Measurements from ENCODE around the gene MTMR12.

DNA sequence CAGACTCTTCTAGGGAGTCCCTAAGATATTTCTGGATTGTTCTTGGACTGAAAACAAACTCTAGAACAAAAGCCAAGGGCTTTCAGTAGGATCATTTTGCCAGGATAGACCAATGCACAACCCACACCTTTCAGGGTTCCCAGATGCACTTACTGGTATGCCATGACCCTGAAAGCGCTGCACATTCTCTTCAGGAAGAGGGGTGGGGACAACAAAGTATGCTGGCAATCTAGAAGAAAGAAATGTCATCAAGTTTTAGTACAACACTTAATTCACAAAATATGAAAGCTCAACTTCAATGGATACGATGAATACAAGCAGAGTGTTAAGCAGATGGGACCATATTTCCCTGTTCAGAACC is 57.2 kb downstream of the MTMR12 start:
- TF ChIP-seq RAD21 (IDR thresholded peaks at IDR 0.05; ENCODE audit: low read depth) (no peak), CREB1 (IDR thresholded peaks at IDR 0.05; ENCODE audit: low read depth) (no peak), TCF12 (IDR thresholded peaks at IDR 0.05; ENCODE audit: low read depth) (no peak)

All from Ishikawa (cell line).